OCI-M2 (cell line): Measurements from ENCODE around the gene ELK4.

Source experiments
- DNase-seq: peaks from one replicate; lab custom pipeline; 2025; ENCODE audit not compliant: unreplicated experiment; lab: John Stamatoyannopoulos, UW

The ELK4 gene

DNA sequence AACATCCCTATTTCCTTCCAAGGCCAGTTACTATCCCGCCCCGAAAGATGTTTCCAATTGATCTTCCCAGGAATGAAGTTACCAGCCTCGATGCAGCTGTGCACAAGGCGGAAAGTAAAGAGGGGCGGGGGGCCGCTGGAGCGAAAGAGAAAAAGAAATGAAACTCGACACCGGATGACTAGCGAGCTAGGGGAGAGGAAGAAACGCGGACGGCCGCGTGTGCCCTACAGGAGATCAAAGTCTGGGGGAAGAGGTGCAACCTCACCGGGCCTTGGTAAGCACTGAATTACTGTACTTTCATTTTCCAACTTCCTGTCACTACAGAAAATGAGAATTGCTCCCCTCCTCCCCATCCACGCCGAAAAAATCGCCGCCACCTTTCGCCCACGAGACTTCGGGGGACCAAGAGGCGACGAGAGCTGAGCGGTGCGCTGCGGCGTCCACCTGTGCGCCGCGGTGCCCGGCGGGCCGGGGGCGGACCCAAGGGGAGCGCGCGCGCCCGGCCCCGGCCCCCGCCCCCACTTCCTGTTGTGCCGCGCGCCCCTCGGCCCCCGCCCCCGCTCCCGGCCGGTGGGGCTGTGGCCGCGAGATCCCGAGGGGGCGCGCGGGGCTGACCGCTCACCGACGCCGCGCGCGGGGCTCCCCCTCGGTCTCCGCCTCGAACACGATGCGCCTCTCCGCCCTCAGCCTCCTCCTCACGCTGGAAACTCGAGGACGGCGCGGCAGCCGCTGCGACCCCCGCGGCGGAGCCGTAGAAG lies 622 bp downstream of the ELK4 start:
- peak; percentile 8 for DNase-seq

DNA sequence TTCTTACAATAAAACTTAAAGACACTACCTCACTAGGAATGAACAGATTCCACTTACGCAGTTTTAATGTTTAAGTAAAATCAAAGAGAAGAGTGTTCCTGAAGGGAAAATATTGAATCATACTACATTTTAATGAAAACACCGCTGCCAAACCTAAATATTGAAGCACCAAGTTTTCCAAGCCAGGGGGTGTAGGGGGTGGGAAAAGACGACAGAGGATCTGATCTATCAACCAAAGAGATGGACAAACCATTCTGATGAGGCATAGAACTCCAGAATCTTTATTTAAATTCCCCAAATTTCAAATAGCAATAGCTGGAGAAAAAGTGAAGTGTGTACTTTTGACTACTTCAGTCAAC lies 1.2 kb downstream of the ELK4 start:
- no peak for DNase-seq

DNA sequence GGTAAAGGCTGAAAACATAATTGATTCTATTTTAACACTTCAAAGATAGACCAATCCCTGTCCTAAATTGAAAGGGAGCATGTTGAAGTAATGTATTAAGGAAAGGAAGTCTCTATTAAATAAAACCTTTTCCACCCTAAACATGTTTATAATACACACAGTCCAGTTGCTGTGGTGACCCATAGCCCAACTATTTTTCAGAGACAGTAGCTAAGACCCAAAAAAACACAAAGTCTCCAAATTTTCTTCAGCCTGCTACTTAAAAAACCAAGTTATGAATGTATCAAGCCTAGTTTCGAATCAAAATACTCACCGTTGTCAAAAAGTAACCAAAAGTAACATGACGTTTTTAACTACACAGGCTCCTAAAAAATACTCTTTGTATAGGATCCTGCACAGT lies 1.6 kb downstream of the ELK4 start:
- DNase-seq, result no peak

DNA sequence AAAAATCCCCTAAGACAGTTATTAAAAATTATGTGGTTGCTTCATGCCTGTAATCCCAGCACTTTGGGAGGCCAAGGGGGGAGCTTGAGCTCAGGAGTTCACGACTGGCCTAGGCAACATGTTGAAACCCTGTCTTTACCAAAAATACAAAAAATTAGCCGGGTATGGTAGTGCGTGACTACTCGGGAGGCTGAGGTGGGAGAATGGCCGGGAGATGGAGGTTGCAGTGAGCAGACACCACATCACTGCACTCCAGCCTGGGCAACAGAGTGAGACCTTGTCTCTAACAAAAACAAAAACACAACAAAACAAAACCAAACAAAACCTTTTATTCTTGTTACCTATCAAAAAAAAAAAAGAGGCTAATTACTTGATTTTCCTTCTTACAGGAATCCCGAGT lies 2.1 kb downstream of the ELK4 start:
- no peak for DNase-seq

DNA sequence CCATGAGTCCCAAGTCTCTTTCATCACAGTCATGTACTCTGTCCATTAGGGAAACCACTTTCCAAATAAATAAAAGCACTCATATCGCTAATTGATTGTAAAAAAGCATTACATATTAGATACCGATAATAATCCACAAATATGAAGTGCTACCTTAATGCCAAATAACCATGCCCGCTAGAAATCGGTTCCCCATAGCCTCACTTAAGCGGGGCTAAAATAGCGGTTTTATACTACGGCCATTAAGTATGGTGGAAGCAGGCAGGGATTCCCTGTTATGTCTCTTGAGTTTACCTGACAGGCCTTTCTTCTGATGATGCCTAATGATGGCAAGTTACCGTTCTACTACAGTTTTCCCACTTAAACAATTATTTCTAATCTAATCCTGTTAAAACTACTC lies 3.9 kb downstream of the ELK4 start:
- no peak for DNase-seq

DNA sequence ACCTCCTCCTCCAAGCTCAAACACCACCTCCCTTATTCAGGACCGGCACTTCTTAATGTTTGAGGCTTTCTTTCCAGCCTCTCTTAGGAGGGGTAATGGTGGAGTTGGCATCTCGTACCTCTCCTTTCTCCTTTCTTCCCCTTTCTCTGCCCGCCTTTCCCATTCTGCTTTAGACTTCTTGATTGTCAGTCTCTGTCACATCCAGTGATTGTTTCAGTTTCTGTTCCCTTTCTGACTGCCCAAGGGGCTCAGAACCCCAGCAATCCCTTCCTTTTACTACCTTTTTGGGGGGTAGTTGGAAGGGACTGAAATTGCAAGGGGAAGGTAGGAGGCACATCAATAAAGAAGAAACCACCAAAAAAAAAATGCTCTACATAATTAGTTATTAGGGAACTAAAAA lies 5.6 kb downstream of the ELK4 start:
- no peak for DNase-seq

DNA sequence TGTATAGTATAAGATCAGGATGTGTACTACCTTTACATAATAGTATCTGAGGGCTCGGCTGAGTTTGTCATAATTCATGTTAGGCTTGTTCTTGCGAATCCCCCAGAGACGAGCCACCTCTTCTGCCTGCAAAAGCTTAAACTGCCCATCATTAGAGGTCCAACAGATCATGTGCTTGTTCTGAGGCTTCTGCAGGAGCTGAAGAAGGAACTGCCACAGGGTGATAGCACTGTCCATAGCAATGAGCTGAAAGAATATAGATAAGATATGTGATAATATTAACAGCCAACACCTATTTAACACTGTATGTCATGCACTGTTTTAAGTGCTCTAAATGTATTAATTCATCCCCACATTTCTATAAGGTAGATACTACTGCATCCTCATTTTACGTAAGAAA lies 8.2 kb downstream of the ELK4 start:
- DNase-seq, result no peak

DNA sequence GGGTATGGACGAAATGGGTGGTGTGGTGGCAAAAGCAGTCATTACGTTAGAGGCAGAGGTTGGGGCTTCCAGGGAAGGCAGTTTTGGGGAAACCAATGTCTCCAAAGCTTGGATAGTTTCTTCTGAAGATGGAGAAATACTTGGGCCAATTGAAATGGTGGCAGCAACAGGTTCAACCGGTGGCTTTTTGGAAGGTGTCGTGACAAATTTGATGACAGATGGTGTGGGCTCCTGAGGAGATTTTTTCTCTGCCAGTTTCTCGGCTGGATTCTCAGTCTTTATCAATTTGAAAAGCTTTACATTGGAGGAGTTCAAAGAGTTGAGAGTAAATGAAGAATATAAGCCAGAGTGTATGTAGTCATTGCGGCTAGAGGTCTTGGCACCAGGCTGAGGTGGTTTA lies 11.5 kb downstream of the ELK4 start:
- DNase-seq, result no peak

DNA sequence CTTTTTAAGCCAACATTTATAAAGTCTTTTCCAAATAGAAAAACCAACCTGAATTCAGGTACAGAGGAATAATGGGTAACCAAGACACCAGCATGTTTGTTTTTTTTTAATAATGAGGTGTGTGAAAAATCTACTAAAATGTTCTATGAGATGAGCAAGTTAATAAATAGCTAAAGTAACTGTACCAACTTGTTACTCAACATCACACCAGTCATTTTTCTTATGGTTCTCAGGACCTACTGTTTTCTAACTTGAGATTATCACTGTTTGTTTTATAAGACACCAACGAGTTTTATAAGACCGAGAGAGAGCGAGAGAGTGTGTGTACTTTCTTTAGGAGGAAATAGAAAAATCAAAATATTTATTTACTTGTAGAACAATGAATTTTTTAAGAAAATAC lies 12.4 kb downstream of the ELK4 start:
- no peak for DNase-seq

DNA sequence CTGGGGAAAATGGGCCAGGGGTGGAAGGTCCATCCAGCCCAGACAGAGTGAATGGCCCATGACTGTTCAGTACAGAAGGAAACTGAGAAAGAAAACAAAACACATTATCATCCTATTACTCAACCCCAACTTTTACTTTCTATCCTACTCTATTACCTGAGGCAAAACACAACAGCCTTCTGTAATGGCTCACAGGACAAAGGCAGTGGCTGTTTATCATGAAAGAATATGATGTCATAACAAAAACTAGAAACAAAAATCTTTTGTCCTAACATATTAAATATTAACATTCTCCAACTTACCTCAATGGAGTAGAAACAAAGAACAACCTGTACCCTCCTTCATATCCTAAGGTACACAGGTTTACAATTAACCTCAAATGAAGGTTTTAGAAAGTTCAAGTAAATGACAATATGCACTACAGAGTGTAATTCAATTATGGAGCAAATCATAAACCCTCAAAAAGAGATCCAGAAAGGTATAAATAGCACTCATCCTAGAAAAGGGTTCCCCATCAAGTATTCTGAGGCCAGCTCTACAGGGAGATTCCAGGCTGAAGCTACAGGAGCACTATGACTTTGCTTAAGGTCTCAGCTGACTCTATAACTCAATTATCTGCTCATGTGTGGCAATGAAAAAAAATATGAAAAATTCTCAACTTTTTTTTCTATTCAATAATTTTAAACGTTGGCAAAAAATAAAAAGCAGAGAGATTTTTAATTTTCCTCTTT lies 15.1 kb downstream of the ELK4 start:
- DNase-seq, result no peak

DNA sequence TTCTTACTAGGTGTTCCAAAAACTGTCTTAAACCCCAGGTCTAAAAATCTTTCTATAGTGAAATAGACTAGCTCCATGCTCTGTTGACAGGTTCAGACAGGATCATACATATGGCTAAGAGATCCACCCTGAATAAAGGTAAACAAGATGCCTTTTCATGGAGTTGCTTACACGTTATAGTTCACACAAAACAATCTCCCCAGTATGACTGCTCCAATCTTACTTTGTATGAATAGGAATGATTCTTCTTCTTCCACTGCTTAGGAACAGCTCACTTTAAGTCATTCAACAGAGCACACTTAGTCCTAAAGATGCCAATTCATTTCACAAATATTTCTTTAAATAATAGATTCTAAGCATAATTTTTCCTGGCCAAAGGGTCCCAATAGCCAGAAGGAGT lies 16.0 kb downstream of the ELK4 start:
- DNase-seq, result no peak

DNA sequence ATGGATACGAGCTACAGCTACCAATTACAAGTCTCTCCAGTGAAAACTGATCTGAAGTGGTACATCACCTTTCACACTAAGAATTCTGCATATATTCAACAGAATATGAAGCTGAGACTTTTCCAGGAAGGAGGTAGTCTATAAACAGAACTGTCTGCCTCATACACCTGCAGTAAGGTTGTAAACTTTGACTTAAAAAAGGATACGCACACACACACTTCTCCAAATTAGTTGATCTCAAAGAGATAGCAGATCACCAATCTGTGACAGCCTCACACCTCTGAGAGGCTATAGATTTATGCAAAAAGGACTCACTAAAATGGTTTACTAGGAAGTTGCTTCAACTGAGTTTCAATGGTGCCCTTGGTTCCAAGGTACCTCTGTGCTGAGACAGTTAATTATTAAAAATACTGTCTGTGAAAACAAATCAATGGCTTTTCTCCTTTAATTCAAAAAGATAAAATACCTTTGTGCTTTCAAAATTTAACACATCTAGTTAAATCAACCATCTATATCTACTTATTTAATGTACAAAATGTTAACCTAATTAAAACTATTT lies 17.9 kb downstream of the ELK4 start:
- no peak for DNase-seq

DNA sequence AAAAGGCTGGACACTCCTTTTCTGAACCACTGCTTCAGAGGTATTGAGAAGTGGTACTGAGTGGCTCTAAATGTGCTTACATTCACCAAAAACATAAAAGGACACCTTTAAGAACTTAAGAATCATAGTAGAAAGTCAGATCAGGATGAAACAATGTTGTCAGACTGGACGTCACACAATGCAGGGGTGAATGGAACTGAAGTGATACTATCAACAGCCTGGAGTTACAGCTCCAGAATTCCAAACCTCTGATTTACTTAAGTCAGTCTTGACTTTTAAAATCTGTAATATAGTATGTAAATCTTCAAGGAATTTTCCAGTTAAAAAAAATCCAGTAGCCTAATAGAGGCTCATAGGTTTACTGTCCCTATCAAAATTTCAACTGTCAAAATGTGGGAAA lies 19.3 kb downstream of the ELK4 start:
- DNase-seq, result no peak

DNA sequence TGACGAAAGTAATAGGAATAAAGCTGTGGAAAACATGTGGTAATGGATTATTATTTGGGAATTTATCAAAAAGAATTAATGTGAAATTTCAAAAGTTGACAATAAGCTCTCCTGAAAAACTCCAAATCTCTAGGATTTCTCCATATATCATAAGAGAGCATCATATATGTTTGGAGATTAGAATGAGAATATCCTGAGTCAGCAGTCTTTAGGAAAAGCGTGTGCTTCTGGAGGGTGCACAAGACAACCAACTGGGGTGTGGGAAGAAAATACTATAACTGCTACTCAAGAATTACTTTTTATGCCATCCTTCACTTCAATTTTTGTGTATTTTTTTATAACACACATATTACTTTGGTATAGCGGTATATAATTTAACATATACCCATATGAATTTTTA lies 19.7 kb downstream of the ELK4 start:
- DNase-seq, result no peak

DNA sequence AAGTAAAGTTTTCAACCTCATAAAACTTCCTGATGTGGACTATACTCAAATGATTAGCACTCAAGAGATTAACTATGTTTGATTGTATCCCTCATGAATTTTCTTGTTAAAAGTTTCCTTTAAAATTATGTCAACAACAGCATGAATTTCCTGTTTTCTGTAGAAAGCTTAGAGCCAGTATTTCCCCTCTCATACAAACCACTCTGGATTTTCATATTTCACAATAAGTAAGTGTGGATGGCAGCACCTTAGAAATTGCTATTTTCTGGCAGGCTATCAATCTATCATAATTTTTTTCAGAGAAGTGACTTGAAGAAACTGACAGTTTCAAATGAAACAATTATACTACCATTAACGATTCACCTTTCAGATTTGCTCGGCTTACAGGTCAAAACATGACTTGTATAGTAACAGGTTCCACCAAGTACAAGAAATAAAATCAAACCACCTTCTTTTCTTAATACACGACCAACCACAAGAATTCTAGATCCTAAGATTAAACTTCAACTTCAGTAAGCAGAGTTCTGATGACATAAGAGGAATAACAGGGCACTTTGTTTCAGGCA lies 20.8 kb downstream of the ELK4 start:
- DNase-seq, result no peak

DNA sequence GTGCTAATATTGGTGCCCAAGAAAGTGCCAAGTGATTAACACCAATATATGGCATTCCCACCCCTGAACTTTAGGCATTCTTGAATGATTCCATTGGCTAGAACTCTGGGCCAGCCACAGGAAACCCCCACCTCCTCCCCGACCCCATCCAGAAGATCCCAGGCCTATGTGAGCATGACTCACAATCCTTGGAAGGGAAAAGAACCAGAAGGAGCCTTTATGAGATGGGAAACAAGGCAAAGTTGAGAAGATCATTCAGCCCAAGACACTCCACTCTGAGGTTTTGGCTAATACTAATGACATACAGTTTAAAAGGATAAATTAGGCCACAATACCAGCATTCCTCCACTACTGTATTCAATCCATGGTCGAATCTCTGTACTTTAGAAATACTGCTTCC lies 21.8 kb downstream of the ELK4 start:
- no peak for DNase-seq

DNA sequence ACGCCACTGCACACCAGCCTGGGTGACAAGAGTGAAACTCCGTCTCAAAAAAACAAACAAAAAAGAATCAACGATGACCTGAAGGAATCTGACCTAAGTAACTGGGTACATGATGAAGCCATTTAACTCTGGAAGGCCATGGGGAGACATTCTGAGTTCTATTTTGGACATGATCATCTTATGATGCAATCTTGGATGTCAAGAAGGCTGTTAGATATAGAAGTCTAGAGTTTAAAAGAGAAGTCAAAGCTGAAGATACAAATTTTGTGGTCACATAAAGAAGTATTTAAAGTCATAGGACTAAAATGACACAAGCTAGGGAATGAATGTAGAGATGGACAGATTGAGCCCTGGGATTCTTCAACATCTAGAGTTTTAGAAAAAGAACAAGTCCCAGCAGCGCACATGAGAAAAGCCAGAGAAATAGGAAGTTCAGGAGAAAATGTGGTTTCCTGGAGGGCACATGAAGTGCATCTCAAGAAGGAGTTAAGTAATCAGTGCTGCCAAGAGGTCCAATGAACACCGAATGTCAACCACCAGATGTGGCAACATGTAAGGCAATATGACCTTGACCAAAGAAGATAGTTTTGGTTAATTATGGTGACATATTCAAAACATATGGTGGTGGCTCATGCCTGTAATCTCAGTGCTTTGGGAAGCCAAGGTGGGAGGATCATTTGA lies 26.8 kb downstream of the ELK4 start:
- no peak for DNase-seq

DNA sequence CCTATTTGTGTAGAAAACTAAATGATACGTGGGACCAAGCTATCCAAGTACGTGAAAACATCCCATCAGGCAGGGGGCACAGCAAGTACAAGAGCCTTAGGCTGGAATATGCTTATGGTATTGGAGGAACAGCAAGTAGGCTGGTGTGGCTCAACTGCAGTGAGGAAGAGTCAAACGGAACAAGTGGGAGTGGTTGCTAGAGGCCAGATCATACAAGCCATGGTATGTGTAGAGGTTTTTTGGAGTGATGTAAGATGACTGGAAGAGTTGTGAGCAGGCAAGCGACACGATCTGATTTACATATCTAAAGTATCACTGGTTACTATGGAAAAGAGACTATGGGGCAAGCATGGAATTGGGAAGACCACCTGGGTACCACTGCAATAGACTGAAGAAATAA lies 27.8 kb downstream of the ELK4 start:
- no peak for DNase-seq

DNA sequence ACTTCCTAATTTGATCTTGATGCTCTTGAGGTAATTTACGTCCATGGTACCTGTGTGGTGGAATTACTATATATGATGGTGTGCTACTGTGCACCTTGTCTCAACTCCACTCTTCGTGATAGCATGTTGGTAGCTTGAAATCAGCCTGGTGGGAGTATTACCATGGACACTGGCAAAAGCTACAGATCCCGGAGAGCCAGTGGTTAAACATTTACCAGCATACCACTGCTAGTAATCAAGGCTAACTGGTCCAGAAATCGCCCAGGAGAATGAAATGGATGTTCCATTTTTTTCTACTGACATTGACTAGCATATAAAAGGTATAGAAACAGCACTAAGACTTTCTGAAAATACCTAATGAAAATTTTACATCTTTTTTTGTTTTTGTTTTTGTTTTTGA lies 30.6 kb downstream of the ELK4 start:
- no peak for DNase-seq

DNA sequence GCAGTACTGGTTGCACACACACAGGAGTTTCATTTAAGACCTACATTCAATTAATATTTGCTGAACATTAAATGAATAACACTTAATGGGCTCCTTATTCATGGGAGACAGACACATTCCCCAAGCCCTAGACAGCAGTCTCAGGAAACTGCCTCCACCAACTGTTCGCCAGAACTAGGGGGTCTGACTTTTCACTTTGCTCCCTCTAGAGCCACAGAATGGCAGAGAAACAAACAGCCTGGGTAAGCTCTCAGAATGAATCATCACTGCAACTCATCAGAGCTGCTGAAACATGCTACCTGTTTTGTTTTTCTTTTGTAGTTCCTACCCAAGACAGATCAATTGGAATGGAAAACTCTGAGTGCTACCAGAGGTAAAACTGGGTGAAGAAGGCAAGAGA lies 31.7 kb downstream of the ELK4 start:
- DNase-seq, result no peak

DNA sequence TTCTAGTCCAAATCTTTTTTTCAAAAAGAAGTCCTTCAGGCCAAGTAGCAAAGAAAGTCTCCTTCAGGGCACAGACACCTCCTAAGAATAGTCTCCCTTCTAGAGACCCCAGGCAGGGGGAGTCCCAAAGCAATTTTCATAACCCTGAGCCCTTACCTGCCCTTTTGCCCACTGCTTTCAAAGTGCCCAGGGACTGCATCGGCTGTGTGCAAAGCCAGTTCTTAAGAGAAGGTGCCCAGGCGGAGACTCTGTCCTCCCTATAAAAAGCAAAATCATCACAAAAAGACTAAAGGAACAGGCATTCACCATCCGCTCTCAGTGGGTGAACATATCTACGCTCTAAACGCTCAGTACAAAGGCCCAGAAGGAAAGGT lies 32.2 kb downstream of the ELK4 start:
- DNase-seq, result no peak
